Hepatocyte (in vitro differentiated cells): ENCODE results near the gene NCOR1. TPM values are rescaled to one million over a fixed set of nuclear protein-coding genes. Genes with fewer than 3 reads are reported as not detected.

Experiments used
- DNase-seq: peaks from one replicate; pipeline ENCODE4 v3.0.0-alpha.2; 2016; ENCODE audit warnings: low spot score
- H2AFZ ChIP-seq: fragments of 200-600 bp; sonication (generic); 2 replicates; pipeline ENCODE4 v1.6.0; 2016; ENCODE audit warnings: antibody characterized with exemption, mild to moderate bottlenecking
- H3K27ac ChIP-seq: fragments of 200-600 bp; sonication (generic); 2 replicates; pipeline ENCODE4 v1.5.1; 2016; ENCODE audit warnings: mild to moderate bottlenecking
- H3K27me3 ChIP-seq: fragments of 200-600 bp; sonication (generic); 2 replicates; pipeline ENCODE4 v1.6.1; 2016
- H3K36me3 ChIP-seq: fragments of 200-600 bp; sonication (generic); replicated peaks from 2 replicates; pipeline ENCODE4 v1.5.1; 2016; ENCODE audit warnings: low read depth; ENCODE audit not compliant: insufficient read depth
- H3K4me1 ChIP-seq: fragments of 200-600 bp; sonication (generic); 2 replicates; pipeline ENCODE4 v1.5.1; 2016; ENCODE audit warnings: mild to moderate bottlenecking, moderate library complexity; ENCODE audit not compliant: insufficient read depth
- H3K4me2 ChIP-seq: fragments of 200-600 bp; sonication (generic); 2 replicates; pipeline ENCODE4 v1.6.0; 2016
- H3K4me3 ChIP-seq: fragments of 200-600 bp; sonication (generic); 2 replicates; pipeline ENCODE4 v1.5.1; 2016; ENCODE audit warnings: mild to moderate bottlenecking
- H3K79me2 ChIP-seq: fragments of 200-600 bp; sonication (generic); 2 replicates; pipeline ENCODE4 v1.6.0; 2017; ENCODE audit warnings: mild to moderate bottlenecking
- H3K9me2 ChIP-seq: fragments of 200-600 bp; sonication (generic); replicated peaks from 2 replicates; pipeline ENCODE4 v1.6.0; 2017; ENCODE audit warnings: mild to moderate bottlenecking; ENCODE audit not compliant: insufficient read depth
- H3K9me3 ChIP-seq: fragments of 200-600 bp; sonication (generic); 2 replicates; pipeline ENCODE4 v1.5.1; 2016; ENCODE audit warnings: low read depth, mild to moderate bottlenecking
- H4K20me1 ChIP-seq: fragments of 200-600 bp; sonication (generic); 2 replicates; pipeline ENCODE4 v1.6.0; 2016; ENCODE audit warnings: mild to moderate bottlenecking; ENCODE audit not compliant: insufficient read depth, poor library complexity, severe bottlenecking
- CTCF ChIP-seq: fragments of 200-600 bp; sonication (generic); IDR thresholded peaks from 2 replicates; pipeline ENCODE4 v1.5.1; 2016; ENCODE audit warnings: antibody characterized with exemption, mild to moderate bottlenecking; ENCODE audit not compliant: poor library complexity
- EZH2 ChIP-seq: fragments of 200-600 bp; sonication (generic); IDR thresholded peaks from 2 replicates; pipeline ENCODE4 v1.6.1; 2016; ENCODE audit warnings: antibody characterized with exemption, mild to moderate bottlenecking, borderline replicate concordance
- EZH2phosphoT487 ChIP-seq: fragments of 200-600 bp; sonication (generic); IDR thresholded peaks from one replicate; pipeline ENCODE4 v1.6.1; 2018; ENCODE audit warnings: antibody characterized with exemption, mild to moderate bottlenecking, low read depth, moderate library complexity; ENCODE audit not compliant: unreplicated experiment, severe bottlenecking
- WGBS: methylation state at CpG from one replicate; pipeline ENCODE4 v1.1.6; 2016; ENCODE audit warnings: low lambda C conversion rate; ENCODE audit errors: missing lambda C conversion rate; 5-methylcytosine and 5-hydroxymethylcytosine counted together
- polyA plus RNA-seq: library from polyadenylated mRNA; unstranded; fragments of >200 nt; fragmentation: Nextera tagmentation; extraction: Ambion mirVana; gene quantifications from 2 replicates; pipeline ENCODE4 v1.2.1, GENCODE V29; 2016
- total RNA-seq: library from RNA; depleted of rRNA; stranded (reverse); fragments of >200 nt; gene quantifications from 2 replicates; pipeline ENCODE4 v1.2.3, GENCODE V29; 2014

The NCOR1 gene
- total and polyA plus RNA-seq, 2 experiments from 2014 or later = 73.7 to 117 TPM

- no peak overlapping the region for H3K4me3 ChIP-seq
- no peak for DNase-seq
- H3K4me1 ChIP-seq = peaks cover 4% of the 10 kb centered on the region
- 100% methylated on average over 1 of the region's 1 CpG for whole genome bisulfite sequencing
- H4K20me1 ChIP-seq = no peaks in the 10 kb centered on the region
- no peaks in the 10 kb centered on the region for H3K9me3 ChIP-seq
- H2AFZ ChIP-seq = no peak overlapping the region
- H3K79me2 ChIP-seq = peaks cover 32% of the 10 kb centered on the region
- TF ChIP-seq EZH2phosphoT487 (no peak), CTCF (no peak), EZH2 (no peak)
- no peak overlapping the region for H3K4me2 ChIP-seq
- no peaks in the 10 kb centered on the region for H3K27me3 ChIP-seq
- H3K9me2 ChIP-seq = no peaks in the 10 kb centered on the region
- H3K36me3 ChIP-seq = peaks cover 4% of the 10 kb centered on the region
- no peak overlapping the region for H3K27ac ChIP-seq
Observed at GRCh38 chr17:16108386-16108785, 106.9 kb downstream of the NCOR1 start.

GRCh38 chr17:16107165-16107770, 108.1 kb downstream of the NCOR1 start:
- Histone ChIP-seq H3K4me1 (peaks cover 4% of the 10 kb centered on the region), H3K36me3 (peaks cover 4% of the 10 kb centered on the region), H4K20me1 (no peaks in the 10 kb centered on the region), H3K79me2 (peaks cover 34% of the 10 kb centered on the region), H3K27ac (no peak overlapping the region), H3K9me2 (no peaks in the 10 kb centered on the region), H3K4me3 (no peak overlapping the region), H2AFZ (no peak overlapping the region), H3K27me3 (no peaks in the 10 kb centered on the region), H3K4me2 (no peak overlapping the region), H3K9me3 (no peaks in the 10 kb centered on the region)
- TF ChIP-seq EZH2 (no peak), EZH2phosphoT487 (no peak), CTCF (no peak)
- DNase-seq = no peak
- 98% methylated on average over 8 of the region's 8 CpGs for WGBS

- H3K4me1 ChIP-seq = peaks cover 4% of the 10 kb centered on the region
- peak; percentile 34 for DNase-seq
- peaks cover 4% of the 10 kb centered on the region for H3K36me3 ChIP-seq
- H3K79me2 ChIP-seq = peaks cover 34% of the 10 kb centered on the region
- H3K9me3 ChIP-seq = no peaks in the 10 kb centered on the region
- no peaks in the 10 kb centered on the region for H3K27me3 ChIP-seq
- WGBS = 79% methylated on average over 1 of the region's 1 CpG
- no peak overlapping the region for H3K4me2 ChIP-seq
- no peak overlapping the region for H2AFZ ChIP-seq
- peak overlapping the region; percentile 3 for H3K27ac ChIP-seq
- H3K9me2 ChIP-seq = no peaks in the 10 kb centered on the region
- no peak overlapping the region for H3K4me3 ChIP-seq
- no peaks in the 10 kb centered on the region for H4K20me1 ChIP-seq
- TF ChIP-seq CTCF = no peak
- TF ChIP-seq EZH2 = no peak
- TF ChIP-seq EZH2phosphoT487 = no peak
Observed at GRCh38 chr17:16106161-16106891, 109.0 kb downstream of the NCOR1 start.
